HCT116 (cell line): ENCODE data around the gene PRM1.

Source experiments
- POLR2A ChIP-seq: IDR thresholded peaks from 2 replicates; pipeline ENCODE4 v1.7.0; 2011; ENCODE audit warnings: borderline replicate concordance; ENCODE audit not compliant: insufficient read depth, insufficient read length; ENCODE audit errors: extremely low read depth
- POLR2AphosphoS5 ChIP-seq: IDR thresholded peaks from 2 replicates; pipeline ENCODE4 v1.6.1; 2011; ENCODE audit warnings: mild to moderate bottlenecking, low read depth, low read length, moderate library complexity
- SIN3A ChIP-seq: IDR thresholded peaks from 2 replicates; pipeline ENCODE4 v1.6.1; 2012; ENCODE audit warnings: low read depth
- YY1 ChIP-seq: IDR thresholded peaks from 2 replicates; pipeline ENCODE4 v1.6.1; 2011; ENCODE audit warnings: low read length, low read depth, moderate library complexity, mild to moderate bottlenecking; ENCODE audit not compliant: insufficient replicate concordance; ENCODE audit errors: extremely low read depth
- ZNF274 ChIP-seq: fragments of 200-500 bp; sonication (Bioruptor generic); IDR thresholded peaks from 2 replicates; pipeline ENCODE4 v1.6.1; 2014; ENCODE audit warnings: mild to moderate bottlenecking, low read depth, low read length, inconsistent platforms
- TF ChIP-seq, protein P1 (sequence below), 3 experiments: fragments of 200-600 bp in 1 of 3; sonication (generic) in 1 of 3; IDR thresholded peaks in 2 of 3; conservative IDR thresholded peaks in 1 of 3; 2 replicates each; pipeline ENCODE4 v1.5.1; 2012 to 2017; ENCODE audit warnings: low read depth in 2 of 3, low read length in 2 of 3, antibody characterized with exemption in 1 of 3, borderline replicate concordance in 1 of 3, control low read depth in 1 of 3, mild to moderate bottlenecking in 1 of 3, mixed read lengths in 1 of 3, mixed run types in 1 of 3, moderate library complexity in 1 of 3; ENCODE audit not compliant: insufficient read depth in 1 of 3

- TF ChIP-seq, protein P1, sequence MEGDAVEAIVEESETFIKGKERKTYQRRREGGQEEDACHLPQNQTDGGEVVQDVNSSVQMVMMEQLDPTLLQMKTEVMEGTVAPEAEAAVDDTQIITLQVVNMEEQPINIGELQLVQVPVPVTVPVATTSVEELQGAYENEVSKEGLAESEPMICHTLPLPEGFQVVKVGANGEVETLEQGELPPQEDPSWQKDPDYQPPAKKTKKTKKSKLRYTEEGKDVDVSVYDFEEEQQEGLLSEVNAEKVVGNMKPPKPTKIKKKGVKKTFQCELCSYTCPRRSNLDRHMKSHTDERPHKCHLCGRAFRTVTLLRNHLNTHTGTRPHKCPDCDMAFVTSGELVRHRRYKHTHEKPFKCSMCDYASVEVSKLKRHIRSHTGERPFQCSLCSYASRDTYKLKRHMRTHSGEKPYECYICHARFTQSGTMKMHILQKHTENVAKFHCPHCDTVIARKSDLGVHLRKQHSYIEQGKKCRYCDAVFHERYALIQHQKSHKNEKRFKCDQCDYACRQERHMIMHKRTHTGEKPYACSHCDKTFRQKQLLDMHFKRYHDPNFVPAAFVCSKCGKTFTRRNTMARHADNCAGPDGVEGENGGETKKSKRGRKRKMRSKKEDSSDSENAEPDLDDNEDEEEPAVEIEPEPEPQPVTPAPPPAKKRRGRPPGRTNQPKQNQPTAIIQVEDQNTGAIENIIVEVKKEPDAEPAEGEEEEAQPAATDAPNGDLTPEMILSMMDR (IDR thresholded peaks at IDR 0.05 in 2 of 3, conservative IDR thresholded peaks at IDR 0.05 in 1 of 3; ENCODE audit: borderline replicate concordance in 1 of 3, insufficient read depth in 1 of 3, low read depth in 2 of 3, low read length in 2 of 3) = no peak
- TF ChIP-seq POLR2A (no peak), YY1 (no peak), POLR2AphosphoS5 (no peak), ZNF274 (no peak), SIN3A (no peak)
Measured at GRCh38 chr16:11253009-11253994, 27.8 kb downstream of the PRM1 start.
